Activated CD4-positive, alpha-beta T cell treated with anti-CD3 and anti-CD28 coated beads for 48 hours (primary cell): Measurements from ENCODE around the gene AKT1.
"Not testable (repeated sequence)": the region's sequence is repeated elsewhere in the genome, so short reads cannot be mapped to it uniquely, and the experiment has no call there.

ENCODE experiments used
- DNase-seq: peaks from one replicate; pipeline ENCODE4 v3.0.0-alpha.2; 2020

The AKT1 gene

GRCh38 chr14:104818714-104819161 lies 23.2 kb upstream of the AKT1 start:
- DNase-seq = no peak

GRCh38 chr14:104817930-104818713 lies 22.6 kb upstream of the AKT1 start:
- DNase-seq = no peak

- DNase-seq = no peak
These were observed 21.0 kb upstream of the AKT1 start for GRCh38 chr14:104816616-104816884.

- not testable (repeated sequence) for DNase-seq
These were observed 19.2 kb upstream of the AKT1 start for GRCh38 chr14:104814701-104815100.

- DNase-seq = no peak
These were observed 17.7 kb upstream of the AKT1 start for GRCh38 chr14:104813286-104813685.

GRCh38 chr14:104810316-104810715 lies 14.8 kb upstream of the AKT1 start:
- DNase-seq = no peak

GRCh38 chr14:104808456-104808855 lies 12.9 kb upstream of the AKT1 start:
- no peak for DNase-seq

- DNase-seq = no peak
These were observed 11.3 kb upstream of the AKT1 start for GRCh38 chr14:104806625-104807465.

GRCh38 chr14:104805941-104806624 lies 10.5 kb upstream of the AKT1 start:
- no peak for DNase-seq

- no peak for DNase-seq
These were observed 9.8 kb upstream of the AKT1 start for GRCh38 chr14:104805326-104805678.

GRCh38 chr14:104804481-104805325 lies 9.2 kb upstream of the AKT1 start:
- DNase-seq = no peak

GRCh38 chr14:104803912-104804410 lies 8.4 kb upstream of the AKT1 start:
- no peak for DNase-seq

GRCh38 chr14:104803280-104803911 lies 7.8 kb upstream of the AKT1 start:
- no peak for DNase-seq

- no peak for DNase-seq
These were observed 7.0 kb upstream of the AKT1 start for GRCh38 chr14:104802394-104803184.

GRCh38 chr14:104801520-104802393 lies 6.2 kb upstream of the AKT1 start:
- DNase-seq = no peak

GRCh38 chr14:104800771-104801519 lies 5.4 kb upstream of the AKT1 start, which contains the start of gene ZBTB42:
ZBTB42 (plus strand) TSS chr14:104801101; CDS start chr14:104801198, 97 bp downstream.
- DNase-seq = peak; percentile 72

- peak; percentile 80 for DNase-seq
These were observed 4.6 kb upstream of the AKT1 start for GRCh38 chr14:104800015-104800770.

GRCh38 chr14:104799244-104800014 lies 3.9 kb upstream of the AKT1 start:
- DNase-seq = no peak
